Sigmoid colon (tissue), 4 donors: Measurements from ENCODE around the gene TAF10.
A peak's percentile ranks its signal among the peaks of the same experiment; 100 is the strongest.

Experiments
- EP300 ChIP-seq, 4 donors: sonication (generic); formaldehyde crosslinking; IDR thresholded peaks; one replicate each; pipeline ENCODE4 v1.6.1; 2017; ENCODE audit warnings: antibody characterized with exemption in 4 of 4
- POLR2A ChIP-seq, 2 donors: fragments of 450-650 bp; IDR thresholded peaks; one replicate each; pipeline ENCODE4 v1.6.1; 2016; ENCODE audit warnings: antibody characterized with exemption in 2 of 2, mild to moderate bottlenecking in 2 of 2, moderate library complexity in 2 of 2
- POLR2AphosphoS5 ChIP-seq, 4 donors: sonication (generic); formaldehyde crosslinking; IDR thresholded peaks; one replicate each; pipeline ENCODE4 v1.6.1; 2017; ENCODE audit warnings: antibody characterized with exemption in 4 of 4
- TF ChIP-seq, protein P1 (sequence below), 4 experiments: fragments of 450-650 bp in 3 of 4; fragments of 200-600 bp in 1 of 4; IDR thresholded peaks; one replicate each; pipeline ENCODE4 v1.5.1; 2016 to 2019; ENCODE audit warnings: antibody characterized with exemption in 4 of 4, mild to moderate bottlenecking in 3 of 4, moderate library complexity in 2 of 4

GRCh38 chr11:6611092-6611962 lies 689 bp downstream of the TAF10 start:
- TF ChIP-seq POLR2A (IDR thresholded peaks at IDR 0.05) (no peak), POLR2AphosphoS5 (IDR thresholded peaks at IDR 0.05) (peak; percentile 31 to 55 (median 37)), EP300 (IDR thresholded peaks at IDR 0.05) (no peak)
- TF ChIP-seq, protein P1, sequence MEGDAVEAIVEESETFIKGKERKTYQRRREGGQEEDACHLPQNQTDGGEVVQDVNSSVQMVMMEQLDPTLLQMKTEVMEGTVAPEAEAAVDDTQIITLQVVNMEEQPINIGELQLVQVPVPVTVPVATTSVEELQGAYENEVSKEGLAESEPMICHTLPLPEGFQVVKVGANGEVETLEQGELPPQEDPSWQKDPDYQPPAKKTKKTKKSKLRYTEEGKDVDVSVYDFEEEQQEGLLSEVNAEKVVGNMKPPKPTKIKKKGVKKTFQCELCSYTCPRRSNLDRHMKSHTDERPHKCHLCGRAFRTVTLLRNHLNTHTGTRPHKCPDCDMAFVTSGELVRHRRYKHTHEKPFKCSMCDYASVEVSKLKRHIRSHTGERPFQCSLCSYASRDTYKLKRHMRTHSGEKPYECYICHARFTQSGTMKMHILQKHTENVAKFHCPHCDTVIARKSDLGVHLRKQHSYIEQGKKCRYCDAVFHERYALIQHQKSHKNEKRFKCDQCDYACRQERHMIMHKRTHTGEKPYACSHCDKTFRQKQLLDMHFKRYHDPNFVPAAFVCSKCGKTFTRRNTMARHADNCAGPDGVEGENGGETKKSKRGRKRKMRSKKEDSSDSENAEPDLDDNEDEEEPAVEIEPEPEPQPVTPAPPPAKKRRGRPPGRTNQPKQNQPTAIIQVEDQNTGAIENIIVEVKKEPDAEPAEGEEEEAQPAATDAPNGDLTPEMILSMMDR (IDR thresholded peaks at IDR 0.05), result no peak
